Activated CD4-positive, alpha-beta memory T cell treated with anti-CD3 and anti-CD28 coated beads, Interleukin-2, amount 10 ng/mL, durations not matched to agents 7 days and 5 days (primary cell): ENCODE data around the gene FAHD1. TPM values are rescaled to one million over a fixed set of nuclear protein-coding genes. Genes with fewer than 3 reads are reported as not detected.

Source experiments
- CTCF ChIA-PET: fragments of 350-600 bp; sonication (Branson Sonifier 250); formaldehyde crosslinking; loops from one replicate; lab custom pipeline; 2021; ENCODE audit warnings: antibody characterized with exemption, inconsistent platforms; lab: Charles Lee
- POLR2A ChIA-PET: fragments of 350-600 bp; sonication (Branson Sonifier 250); formaldehyde crosslinking; loops from one replicate; lab custom pipeline; 2021; ENCODE audit warnings: antibody characterized with exemption; lab: Charles Lee
- DNase-seq: peaks from one replicate; pipeline ENCODE4 v3.0.0-alpha.2; 2020
- H3K27ac Mint-ChIP-seq: one replicate; pipeline ENCODE4 v1.8.0; 2021; ENCODE audit warnings: mild to moderate bottlenecking, mixed read lengths
- H3K27me3 Mint-ChIP-seq: one replicate; pipeline ENCODE4 v1.8.0; 2021; ENCODE audit warnings: mixed read lengths
- H3K36me3 Mint-ChIP-seq: one replicate; pipeline ENCODE4 v1.8.0; 2021; ENCODE audit warnings: low read depth, mixed read lengths
- H3K4me1 Mint-ChIP-seq: one replicate; pipeline ENCODE4 v1.8.0; 2021; ENCODE audit warnings: mixed read lengths
- H3K4me3 Mint-ChIP-seq: one replicate; pipeline ENCODE4 v1.8.0; 2021; ENCODE audit warnings: mild to moderate bottlenecking, mixed read lengths
- H3K9me3 Mint-ChIP-seq: one replicate; pipeline ENCODE4 v1.8.0; 2021; ENCODE audit warnings: mixed read lengths
- total RNA-seq, 2 experiments: library from RNA; stranded (reverse); gene quantifications; one replicate each; pipeline ENCODE4 v1.2.3, GENCODE V29; 2021

FAHD1 gene
- total RNA-seq, 2 experiments from 2014 or later = 7.7 to 7.9 TPM

DNA sequence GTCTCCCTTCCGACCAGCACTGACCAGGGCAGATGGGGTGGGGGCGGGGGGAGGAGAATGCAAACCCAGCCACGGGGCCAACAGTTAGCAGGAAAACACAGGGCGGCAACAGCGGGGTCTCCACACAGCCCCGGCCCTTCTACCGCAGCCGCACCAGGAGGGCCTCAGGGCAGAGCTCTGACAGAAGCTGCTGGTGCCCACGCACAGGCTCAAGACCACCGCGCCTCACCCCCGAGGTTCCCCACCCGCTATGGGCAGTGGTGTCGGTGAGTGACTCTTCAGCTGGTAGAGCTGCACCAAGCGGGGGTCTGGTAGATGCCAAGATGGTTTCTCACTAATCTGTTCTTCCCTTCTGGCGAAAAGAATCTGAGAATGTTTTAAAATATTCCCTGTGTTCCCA is 16.5 kb upstream of the FAHD1 start:
- DNase-seq = no peak
- H3K27ac Mint-ChIP-seq = no peak overlapping the region
- POLR2A ChIA-PET = no interaction called here
- no peaks in the 10 kb centered on the region for H3K27me3 Mint-ChIP-seq
- H3K36me3 Mint-ChIP-seq = peaks cover 25% of the 10 kb centered on the region
- CTCF ChIA-PET = no interaction called here
- no peaks in the 10 kb centered on the region for H3K9me3 Mint-ChIP-seq
- peaks cover 2% of the 10 kb centered on the region for H3K4me1 Mint-ChIP-seq
- no peak overlapping the region for H3K4me3 Mint-ChIP-seq

DNA sequence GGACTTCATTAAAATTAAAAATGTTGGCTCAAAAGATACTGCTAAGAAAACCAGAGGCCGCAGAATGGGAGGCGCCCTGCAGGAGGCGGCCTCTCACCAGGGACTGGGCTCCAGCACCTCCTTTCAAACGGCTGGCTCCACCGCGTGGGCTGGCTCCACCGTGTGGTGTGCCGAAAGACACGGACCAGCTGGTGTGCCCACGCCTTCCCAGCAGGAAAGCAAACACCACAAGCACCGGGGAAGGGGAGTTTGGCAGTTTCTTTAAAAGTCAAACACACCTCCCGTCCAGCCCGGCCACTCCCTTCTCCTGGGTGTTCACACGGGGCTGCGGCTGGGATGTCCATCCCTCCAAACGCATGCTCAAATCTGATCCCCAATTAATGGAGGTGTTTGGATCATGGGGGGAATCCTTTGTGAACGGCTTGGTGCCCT is 14.3 kb upstream of the FAHD1 start:
- DNase-seq = peak; percentile 55
- POLR2A ChIA-PET = no interaction called here

DNA sequence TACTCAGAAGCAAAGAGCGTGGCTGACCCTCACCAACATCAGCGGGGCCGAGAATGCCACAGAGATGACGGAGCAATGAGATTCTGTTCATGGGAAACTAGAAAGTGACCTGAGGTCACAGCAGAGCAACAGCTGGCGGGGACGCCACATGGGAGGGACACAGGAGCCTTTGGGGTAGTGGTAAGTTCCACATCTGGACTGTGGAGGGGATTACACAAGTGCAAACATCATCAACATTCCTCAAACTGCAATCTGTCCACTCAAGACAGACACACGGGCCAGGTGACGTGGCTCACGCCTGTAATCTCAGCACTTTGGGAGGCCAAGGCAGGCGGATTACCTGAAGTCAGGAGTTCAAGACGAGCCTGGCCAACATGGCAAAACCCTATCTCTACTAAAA is 11.5 kb upstream of the FAHD1 start:
- DNase-seq = no peak
- ChIA-PET CTCF (interaction anchor here (0.6 kb wide), 1 partner anchor 47 kb away, joined by 3 read pairs; no protein-coding TSS in a partner anchor), POLR2A (no interaction called here)
- H3K36me3 Mint-ChIP-seq = peaks cover 21% of the 10 kb centered on the region
- H3K4me1 Mint-ChIP-seq = peaks cover 2% of the 10 kb centered on the region
- no peak overlapping the region for H3K4me3 Mint-ChIP-seq
- H3K27ac Mint-ChIP-seq = no peak overlapping the region
- H3K9me3 Mint-ChIP-seq = no peaks in the 10 kb centered on the region
- no peaks in the 10 kb centered on the region for H3K27me3 Mint-ChIP-seq

More for the DNA sequence above, 14.3 kb upstream of the FAHD1 start:
- H3K27ac Mint-ChIP-seq = no peak overlapping the region
- no peaks in the 10 kb centered on the region for H3K9me3 Mint-ChIP-seq
- H3K4me1 Mint-ChIP-seq = peaks cover 2% of the 10 kb centered on the region
- no peaks in the 10 kb centered on the region for H3K27me3 Mint-ChIP-seq
- CTCF ChIA-PET = interaction anchor here (1.4 kb wide), 1 partner anchor 14 kb away, joined by 3 read pairs; the partner anchor contains the start of gene FAHD1
- peaks cover 22% of the 10 kb centered on the region for H3K36me3 Mint-ChIP-seq
- no peak overlapping the region for H3K4me3 Mint-ChIP-seq

DNA sequence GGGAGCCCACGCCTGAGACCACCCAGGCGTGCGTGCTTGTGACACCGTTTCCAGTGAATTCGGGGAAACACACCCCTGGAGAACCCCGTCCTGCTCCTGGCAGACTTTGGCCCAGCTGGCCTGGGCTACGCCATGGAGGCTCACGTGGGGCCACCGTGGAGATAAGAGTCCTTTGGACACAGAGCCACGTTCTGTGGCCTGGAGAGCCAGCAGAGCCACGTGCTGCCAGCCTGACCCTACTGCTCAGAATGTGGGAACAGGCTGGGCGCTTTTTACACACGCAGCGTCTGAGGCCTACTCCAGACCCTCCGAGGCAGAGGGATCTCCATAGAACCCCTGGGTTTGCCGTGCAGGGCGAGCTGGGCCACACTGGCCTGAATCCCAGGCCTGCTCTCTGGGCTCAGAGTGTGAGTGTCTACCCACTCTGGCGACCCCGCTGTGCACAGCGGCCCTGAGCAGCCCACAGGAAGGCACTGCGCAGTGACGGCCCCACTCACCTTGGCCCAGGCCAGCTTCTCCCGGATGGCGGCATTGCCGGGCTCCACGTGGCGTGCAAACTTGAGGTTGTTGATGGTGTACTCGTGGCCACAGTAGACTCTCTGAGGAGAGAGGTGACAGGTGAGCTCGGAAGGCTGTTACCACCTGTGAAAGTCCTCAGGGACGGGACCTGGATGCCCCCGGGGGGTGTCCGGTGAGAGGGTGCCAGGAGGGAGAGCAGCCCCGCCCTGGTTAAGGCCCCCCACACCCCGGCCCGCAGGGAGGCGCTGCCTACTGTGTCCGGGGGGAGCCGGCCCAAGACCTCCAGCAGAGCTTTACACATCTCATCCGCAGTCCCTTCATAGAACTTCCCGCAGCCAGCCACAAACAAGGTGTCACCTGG is 10.4 kb upstream of the FAHD1 start:
- Mint-ChIP-seq H3K27ac (no peak overlapping the region), H3K36me3 (peaks cover 21% of the 10 kb centered on the region), H3K9me3 (no peaks in the 10 kb centered on the region), H3K27me3 (no peaks in the 10 kb centered on the region), H3K4me3 (no peak overlapping the region), H3K4me1 (peaks cover 2% of the 10 kb centered on the region)
- no peak for DNase-seq
- POLR2A ChIA-PET = no interaction called here
- CTCF ChIA-PET = no interaction called here

DNA sequence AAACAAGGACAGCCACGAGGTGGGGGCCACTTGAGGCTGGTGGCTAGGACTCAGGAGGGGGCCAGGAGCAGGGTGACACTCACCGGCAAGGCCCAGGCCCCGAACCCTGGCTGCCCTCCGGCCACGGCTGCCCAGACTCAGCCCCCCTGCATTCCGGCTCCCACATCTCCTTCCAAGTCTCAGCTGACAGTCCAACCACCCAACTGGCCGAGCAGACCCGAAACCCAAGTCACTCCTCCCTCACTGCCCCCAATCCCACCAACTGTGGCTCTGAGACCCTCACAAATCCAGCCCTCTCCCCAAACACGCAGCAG is 9.8 kb upstream of the FAHD1 start:
- H3K9me3 Mint-ChIP-seq = no peaks in the 10 kb centered on the region
- ChIA-PET CTCF (no interaction called here), POLR2A (no interaction called here)
- H3K27ac Mint-ChIP-seq = no peak overlapping the region
- no peak overlapping the region for H3K4me3 Mint-ChIP-seq
- peaks cover 21% of the 10 kb centered on the region for H3K36me3 Mint-ChIP-seq
- DNase-seq = no peak
- H3K27me3 Mint-ChIP-seq = no peaks in the 10 kb centered on the region
- H3K4me1 Mint-ChIP-seq = peaks cover 2% of the 10 kb centered on the region

DNA sequence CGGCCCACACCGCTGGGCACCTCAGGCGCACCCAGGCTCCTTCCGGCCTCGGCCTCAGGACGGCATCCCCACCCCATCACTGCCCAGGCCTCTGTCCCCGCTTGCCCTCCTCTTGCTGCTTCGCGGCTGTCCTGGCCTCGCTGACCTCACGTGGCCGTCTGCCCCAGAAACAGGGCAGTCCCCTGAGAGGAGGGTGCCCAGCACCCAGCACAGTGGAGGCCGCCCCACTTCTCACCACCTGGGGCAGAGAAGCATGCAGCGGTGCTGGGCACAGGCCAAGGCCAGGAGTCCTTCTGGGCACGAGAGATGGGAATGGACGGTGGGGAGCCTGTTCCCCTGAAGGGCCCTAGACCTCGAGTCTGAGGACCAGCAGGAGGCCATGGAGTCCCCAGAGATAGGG is 9.3 kb upstream of the FAHD1 start:
- peaks cover 21% of the 10 kb centered on the region for H3K36me3 Mint-ChIP-seq
- H3K9me3 Mint-ChIP-seq = no peaks in the 10 kb centered on the region
- peaks cover 2% of the 10 kb centered on the region for H3K4me1 Mint-ChIP-seq
- ChIA-PET POLR2A (no interaction called here), CTCF (no interaction called here)
- no peak for DNase-seq
- no peak overlapping the region for H3K27ac Mint-ChIP-seq
- H3K27me3 Mint-ChIP-seq = no peaks in the 10 kb centered on the region
- H3K4me3 Mint-ChIP-seq = no peak overlapping the region

DNA sequence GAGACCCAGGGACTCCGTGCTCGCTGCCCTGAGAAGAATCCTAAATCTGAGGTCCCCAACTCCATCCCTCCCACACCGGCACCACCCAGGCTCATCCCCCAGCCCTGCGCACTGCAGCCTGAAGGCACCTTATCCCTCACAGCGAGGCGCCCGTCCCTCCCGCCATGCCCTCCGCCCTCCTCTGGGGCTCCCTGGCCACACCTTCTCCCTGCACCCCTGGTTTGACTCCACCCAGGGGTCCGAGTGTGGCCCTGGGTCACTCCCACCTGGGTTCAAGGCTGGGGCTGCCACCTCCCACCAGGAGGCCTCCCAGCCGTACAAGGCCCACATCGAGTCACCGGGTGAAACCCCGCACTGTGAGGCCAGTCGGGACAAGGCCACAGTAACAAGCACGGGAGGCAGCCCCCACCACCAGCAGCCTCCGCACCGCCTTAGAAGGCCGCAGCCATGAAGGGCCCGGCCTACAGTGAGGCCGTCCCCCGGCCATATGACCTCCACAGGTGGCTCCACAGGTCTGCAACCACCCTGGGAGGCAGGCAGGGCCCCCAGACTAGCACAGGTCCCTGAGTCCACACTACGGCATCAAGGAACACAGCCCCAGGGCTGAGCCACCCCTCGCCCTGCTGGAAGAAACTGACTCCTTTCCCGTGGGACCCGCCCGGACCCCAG is 8.7 kb upstream of the FAHD1 start:
- Mint-ChIP-seq H3K36me3 (peaks cover 18% of the 10 kb centered on the region), H3K27me3 (no peaks in the 10 kb centered on the region), H3K27ac (no peak overlapping the region), H3K4me3 (no peak overlapping the region), H3K4me1 (no peaks in the 10 kb centered on the region), H3K9me3 (no peaks in the 10 kb centered on the region)
- no peak for DNase-seq
- POLR2A ChIA-PET = no interaction called here
- CTCF ChIA-PET = no interaction called here

DNA sequence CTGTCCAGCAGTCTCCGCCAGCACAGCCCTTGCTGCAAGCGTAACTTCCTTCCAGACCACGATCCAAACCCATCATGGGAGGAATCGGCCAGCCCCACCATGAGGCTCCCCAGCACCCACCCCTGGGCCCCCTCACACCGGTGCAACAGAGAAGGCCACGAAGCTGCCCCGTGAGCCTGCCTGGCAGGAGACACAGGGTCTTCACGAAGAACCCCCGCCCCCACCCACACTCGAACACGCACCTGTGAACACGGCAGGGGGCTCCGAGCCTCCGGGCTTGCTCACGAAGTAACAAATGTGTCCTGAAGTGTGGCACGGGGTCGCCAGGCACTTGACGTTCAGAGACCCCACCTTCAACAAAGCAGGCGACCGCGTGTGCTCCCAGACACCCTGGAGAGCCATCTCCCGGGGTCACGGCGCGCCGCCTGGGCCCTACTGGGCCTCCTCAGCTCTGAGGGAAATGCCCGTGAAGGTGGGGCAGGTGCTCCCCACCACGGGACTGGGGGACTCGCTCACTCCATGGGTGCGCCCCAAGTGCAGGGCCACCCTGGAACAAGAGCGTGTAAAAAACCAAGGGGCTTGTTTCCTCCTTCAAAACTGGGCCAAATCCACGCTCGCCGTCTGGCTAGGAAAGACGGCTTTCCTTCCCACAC is 8.0 kb upstream of the FAHD1 start:
- H3K27ac Mint-ChIP-seq = no peak overlapping the region
- peaks cover 4% of the 10 kb centered on the region for H3K4me1 Mint-ChIP-seq
- H3K36me3 Mint-ChIP-seq = peaks cover 12% of the 10 kb centered on the region
- H3K4me3 Mint-ChIP-seq = no peak overlapping the region
- DNase-seq = no peak
- no peaks in the 10 kb centered on the region for H3K27me3 Mint-ChIP-seq
- ChIA-PET POLR2A (no interaction called here), CTCF (no interaction called here)
- no peaks in the 10 kb centered on the region for H3K9me3 Mint-ChIP-seq

DNA sequence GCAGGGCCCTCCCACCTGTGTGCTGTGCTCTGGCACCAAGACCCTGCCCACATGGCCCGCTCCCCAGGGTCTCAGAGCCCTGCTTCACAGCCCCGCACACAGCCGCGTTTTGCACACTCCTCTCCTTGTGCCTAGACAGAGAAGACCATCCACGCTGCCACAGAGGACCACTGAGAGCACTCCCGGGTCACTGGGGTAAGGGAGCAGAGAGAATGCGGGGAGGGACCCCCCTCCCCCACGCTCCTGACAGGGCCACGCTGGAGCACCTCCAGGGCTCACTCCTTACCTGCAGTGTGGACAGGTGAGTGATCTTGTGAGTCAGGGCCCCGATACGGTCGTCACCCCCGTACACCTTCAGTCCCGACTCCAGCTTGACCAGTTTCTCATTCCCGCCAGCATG is 7.4 kb upstream of the FAHD1 start:
- Mint-ChIP-seq H3K9me3 (no peaks in the 10 kb centered on the region), H3K27me3 (no peaks in the 10 kb centered on the region), H3K36me3 (peaks cover 12% of the 10 kb centered on the region), H3K4me1 (peaks cover 10% of the 10 kb centered on the region), H3K27ac (no peak overlapping the region), H3K4me3 (no peak overlapping the region)
- no peak for DNase-seq
- ChIA-PET CTCF (no interaction called here), POLR2A (no interaction called here)

DNA sequence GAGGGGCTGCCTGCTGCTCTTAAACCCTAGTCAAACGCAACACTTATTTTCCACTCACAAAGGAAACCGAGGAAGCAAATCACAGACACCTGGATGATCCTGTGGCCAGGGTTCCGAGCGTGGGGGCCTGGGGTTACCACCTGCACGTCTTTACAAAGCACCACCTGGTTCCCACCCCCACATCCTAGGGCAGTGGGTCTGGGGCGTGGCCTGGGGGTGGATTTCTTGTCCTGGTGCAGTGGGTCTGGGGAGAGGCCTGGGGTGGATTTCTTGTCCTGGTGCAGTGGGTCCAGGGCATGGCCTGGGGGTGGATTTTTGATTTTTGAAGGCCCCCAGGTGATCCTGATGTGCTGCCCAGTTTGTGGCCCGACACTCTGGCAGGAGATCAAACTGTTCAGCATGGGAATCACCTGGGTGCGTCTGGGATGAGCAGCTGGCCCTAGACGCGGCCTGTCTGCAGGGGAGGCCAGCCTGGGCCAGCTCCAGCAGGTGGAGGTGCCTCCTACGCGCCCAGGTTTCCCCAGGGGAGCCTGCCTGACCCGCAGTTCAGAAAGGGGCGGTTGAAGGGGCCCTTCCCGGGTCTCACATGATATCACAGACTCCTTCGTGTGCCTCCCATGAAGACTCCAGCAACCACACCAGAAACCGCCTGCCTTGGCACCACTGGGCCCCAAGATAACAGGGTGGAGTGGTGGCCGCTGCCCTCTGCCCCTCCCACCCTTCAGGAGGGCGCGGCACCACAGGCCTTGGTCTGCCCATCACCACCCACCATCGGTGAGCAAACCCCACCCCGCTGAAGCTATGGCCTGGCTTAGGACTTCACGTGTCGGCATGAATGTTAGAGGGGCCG is 6.7 kb upstream of the FAHD1 start:
- H3K27ac Mint-ChIP-seq = no peak overlapping the region
- H3K4me1 Mint-ChIP-seq = peaks cover 16% of the 10 kb centered on the region
- POLR2A ChIA-PET = no interaction called here
- no peaks in the 10 kb centered on the region for H3K9me3 Mint-ChIP-seq
- peaks cover 7% of the 10 kb centered on the region for H3K36me3 Mint-ChIP-seq
- no peak for DNase-seq
- CTCF ChIA-PET = no interaction called here
- no peak overlapping the region for H3K4me3 Mint-ChIP-seq
- H3K27me3 Mint-ChIP-seq = no peaks in the 10 kb centered on the region

DNA sequence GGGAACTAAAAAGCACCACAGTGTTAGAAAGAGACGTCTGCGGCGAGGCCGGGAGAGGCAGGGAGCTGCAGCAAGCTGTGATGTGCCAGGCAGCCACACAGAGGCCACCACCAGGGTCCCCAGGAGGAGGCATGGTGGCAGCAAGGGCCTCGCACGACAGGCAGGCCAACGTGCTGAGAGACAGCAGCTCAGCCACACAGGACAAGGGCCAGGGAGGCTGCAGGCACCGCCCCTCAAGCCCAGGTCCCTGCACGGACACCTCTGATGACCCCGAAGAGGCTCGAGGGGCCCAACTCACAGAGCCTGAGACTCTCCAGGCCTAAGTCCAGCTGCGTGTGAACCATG is 6.1 kb upstream of the FAHD1 start:
- H3K4me1 Mint-ChIP-seq = peaks cover 22% of the 10 kb centered on the region
- no peaks in the 10 kb centered on the region for H3K27me3 Mint-ChIP-seq
- peaks cover 3% of the 10 kb centered on the region for H3K36me3 Mint-ChIP-seq
- ChIA-PET CTCF (no interaction called here), POLR2A (no interaction called here)
- H3K27ac Mint-ChIP-seq = no peak overlapping the region
- H3K4me3 Mint-ChIP-seq = no peak overlapping the region
- no peak for DNase-seq
- no peaks in the 10 kb centered on the region for H3K9me3 Mint-ChIP-seq

DNA sequence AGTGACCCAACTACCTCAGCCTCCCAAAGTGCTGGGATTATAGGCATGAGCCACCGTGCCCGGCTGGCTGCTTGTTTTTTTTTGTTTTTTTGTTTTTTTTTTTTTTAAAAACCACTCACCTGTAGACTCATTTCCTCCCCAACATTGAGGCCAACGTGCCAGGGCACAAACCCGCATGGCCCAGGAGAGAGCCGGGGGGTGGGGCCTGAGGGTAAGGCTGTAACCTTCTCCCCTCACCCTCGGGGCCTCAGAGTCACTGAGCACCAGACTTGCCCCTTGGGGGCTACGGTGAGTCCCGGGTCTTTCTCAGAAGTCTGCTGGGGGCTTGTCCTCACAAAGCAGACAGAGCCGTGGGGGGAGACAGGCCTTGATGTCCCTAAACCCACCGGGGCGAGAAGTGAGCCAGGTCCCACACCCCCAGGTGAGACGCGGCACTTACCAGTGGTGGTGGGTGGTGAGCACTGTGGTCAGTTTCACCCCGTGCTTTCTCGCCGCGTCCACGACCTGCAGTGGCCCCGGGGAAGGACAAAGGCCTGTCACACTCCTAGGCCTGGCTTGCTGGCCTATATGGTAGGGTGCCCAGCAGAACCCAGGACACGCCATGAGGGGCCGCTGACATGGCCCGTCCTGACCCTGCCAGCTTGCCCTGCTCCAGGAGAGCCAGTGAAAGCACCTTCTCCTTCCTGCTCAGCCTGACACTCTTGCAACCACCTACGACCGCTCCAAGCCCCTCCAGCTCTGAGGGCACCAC is 5.0 kb upstream of the FAHD1 start:
- Mint-ChIP-seq H3K27me3 (no peaks in the 10 kb centered on the region), H3K4me3 (no peak overlapping the region), H3K36me3 (peaks cover 3% of the 10 kb centered on the region), H3K4me1 (peaks cover 22% of the 10 kb centered on the region), H3K27ac (no peak overlapping the region), H3K9me3 (no peaks in the 10 kb centered on the region)
- ChIA-PET CTCF (no interaction called here), POLR2A (interaction anchor here (1.0 kb wide), 1 partner anchor 49 kb away, joined by 3 read pairs; the partner anchor contains the start of genes EME2 and MRPS34)
- no peak for DNase-seq
